GM19023 (cell line): ENCODE results near the gene ZMIZ1.
A peak's percentile ranks its signal among the peaks of the same experiment; 100 is the strongest.

Experiments
- ATAC-seq: cut with Tn5 transposase; IDR thresholded peaks from one replicate; pipeline ENCODE4 v1.9.1; 2021; ENCODE audit warnings: mild to moderate bottlenecking, moderate library complexity; ENCODE audit not compliant: unreplicated experiment

ZMIZ1 gene, protein sequence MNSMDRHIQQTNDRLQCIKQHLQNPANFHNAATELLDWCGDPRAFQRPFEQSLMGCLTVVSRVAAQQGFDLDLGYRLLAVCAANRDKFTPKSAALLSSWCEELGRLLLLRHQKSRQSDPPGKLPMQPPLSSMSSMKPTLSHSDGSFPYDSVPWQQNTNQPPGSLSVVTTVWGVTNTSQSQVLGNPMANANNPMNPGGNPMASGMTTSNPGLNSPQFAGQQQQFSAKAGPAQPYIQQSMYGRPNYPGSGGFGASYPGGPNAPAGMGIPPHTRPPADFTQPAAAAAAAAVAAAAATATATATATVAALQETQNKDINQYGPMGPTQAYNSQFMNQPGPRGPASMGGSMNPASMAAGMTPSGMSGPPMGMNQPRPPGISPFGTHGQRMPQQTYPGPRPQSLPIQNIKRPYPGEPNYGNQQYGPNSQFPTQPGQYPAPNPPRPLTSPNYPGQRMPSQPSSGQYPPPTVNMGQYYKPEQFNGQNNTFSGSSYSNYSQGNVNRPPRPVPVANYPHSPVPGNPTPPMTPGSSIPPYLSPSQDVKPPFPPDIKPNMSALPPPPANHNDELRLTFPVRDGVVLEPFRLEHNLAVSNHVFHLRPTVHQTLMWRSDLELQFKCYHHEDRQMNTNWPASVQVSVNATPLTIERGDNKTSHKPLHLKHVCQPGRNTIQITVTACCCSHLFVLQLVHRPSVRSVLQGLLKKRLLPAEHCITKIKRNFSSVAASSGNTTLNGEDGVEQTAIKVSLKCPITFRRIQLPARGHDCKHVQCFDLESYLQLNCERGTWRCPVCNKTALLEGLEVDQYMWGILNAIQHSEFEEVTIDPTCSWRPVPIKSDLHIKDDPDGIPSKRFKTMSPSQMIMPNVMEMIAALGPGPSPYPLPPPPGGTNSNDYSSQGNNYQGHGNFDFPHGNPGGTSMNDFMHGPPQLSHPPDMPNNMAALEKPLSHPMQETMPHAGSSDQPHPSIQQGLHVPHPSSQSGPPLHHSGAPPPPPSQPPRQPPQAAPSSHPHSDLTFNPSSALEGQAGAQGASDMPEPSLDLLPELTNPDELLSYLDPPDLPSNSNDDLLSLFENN

DNA sequence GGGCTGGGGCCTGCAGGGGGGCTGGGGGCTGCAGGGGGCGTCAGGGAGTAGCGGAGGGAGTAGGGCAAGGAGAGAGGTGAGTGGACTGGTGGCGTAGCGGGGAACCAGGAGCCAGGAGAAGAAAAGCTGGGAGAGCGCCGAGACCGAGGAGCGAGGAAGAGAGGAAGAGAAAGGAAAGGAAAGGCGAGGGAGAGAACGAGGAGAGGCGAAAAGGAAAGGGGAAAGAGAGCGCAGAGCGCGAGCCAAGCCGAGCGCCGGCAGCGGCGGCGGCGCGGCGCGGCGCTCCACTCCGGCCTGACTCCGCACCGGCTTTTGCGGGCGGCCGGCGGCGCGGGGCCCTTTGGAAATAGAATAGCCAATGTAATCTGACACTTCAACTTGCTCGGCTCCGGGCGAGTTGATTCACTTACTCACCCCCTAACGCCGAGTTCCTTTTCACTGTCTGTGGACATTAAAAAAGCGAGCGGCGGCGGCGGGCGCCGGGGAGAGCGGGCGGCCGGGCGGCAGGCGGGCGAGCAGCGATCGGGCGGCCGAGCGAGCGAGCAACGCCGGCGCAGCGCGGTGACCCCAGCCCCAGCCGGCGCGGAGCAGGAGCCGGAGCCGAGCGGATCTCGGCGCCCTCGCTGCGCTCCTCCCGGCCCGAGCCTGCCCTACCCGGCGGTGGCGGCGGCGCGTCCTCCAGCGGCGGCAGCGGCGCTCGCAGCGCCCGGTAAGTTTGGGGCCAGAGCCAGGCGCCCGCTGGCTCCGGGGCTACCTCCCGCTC, at the start of gene ZMIZ1:
Gene ZMIZ1, plus strand, starts transcription at position 405 of the 763 bp plus-strand sequence. CDS start 132,667 bp downstream, outside the sequence.
- ATAC-seq = peak; percentile 64

DNA sequence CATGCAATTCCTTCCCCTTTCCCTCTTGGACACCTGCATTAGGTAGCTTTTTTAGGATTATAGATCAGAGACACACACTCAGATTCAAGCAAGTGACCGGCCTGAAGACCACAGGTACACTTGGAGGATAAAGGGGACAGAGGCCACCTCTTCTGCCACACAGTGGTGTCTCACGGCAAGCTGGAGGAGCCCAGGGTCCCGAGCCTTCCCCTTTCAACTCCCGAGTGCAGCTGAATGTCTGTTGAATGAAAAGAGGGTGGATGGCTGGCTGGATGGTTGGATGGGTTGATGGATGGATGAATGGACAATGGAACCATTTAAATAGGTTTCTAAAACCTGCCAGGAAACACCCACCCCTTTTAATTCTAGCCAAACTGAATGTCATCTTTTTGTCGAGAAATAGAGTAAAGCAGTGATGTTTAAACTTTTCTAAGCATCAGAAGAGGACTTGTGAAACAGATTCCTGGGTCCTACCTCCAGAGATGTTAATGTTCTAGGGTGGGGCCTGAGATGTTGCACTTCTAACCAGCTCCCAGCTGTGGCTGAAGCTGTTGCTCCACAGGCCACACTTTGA, 49.2 kb upstream of the ZMIZ1 start:
- no peak for ATAC-seq

DNA sequence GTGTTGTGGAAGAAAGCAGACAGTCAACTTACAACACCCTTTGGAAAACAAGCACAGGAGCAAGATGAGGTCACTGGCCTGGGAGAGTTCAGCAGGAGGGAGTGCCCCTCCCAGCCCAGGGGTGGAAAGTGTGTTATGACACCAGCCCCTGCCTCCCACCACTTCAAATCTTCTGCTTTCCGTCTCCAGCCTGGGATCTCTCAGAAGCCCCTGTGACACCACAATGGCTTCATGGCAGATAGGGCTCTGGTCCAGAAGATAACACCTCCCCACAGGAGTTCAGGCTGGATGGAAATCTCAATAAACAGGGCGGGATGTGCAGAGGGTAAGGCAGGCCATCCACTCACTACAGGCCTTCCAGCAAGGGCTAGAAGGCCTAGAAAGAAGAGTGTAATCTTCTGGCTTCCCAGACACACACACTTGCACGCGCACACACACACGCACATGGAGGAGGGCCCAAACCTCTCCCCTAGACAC, 48.7 kb upstream of the ZMIZ1 start:
- ATAC-seq = no peak

DNA sequence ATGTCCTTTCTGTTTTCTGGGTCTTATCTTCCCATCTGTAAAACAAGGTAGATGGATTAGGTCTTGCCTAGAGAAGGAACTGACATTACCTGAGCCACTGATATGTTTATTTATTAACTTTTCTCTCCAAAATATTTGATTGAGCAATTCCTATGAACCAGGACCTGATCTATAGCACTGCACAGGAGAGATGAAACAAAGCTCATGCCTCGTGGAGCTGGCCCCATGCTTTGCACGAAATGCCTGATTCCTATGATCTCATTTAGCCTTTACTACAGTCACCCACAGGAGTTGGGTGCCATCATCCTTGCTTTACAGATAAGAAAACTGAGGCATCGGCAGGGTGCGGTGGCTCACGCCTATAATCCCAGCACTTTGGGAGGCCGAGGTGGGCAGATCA, 48.2 kb upstream of the ZMIZ1 start:
- ATAC-seq = no peak

DNA sequence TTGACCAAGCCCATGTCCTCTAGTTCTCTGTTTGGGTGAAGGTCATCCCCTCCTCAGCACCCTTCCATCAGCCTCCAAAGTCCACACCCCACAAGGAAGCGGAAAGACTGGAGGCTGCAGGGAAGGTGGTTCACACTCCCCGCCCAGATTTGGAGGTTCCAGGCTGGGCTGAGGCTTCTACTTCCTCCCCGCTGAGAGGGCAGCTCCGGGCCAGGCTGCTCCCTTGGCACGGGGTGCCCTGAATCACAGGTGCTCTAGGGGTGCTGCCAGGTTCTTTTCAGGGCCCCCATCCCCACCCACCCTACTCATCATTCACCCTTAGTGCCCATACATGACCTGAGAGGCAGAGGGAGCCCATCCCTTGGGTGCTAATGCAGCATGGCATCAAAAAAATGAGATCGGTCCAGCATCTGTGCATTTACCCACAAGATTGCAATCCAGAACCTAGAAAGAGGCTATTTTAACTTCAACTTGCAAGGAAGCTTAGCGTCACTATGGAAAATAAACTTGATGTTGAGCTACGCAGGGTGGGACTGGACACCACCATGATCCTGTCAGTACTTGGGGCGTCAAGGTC, 47.3 kb upstream of the ZMIZ1 start:
- no peak for ATAC-seq

DNA sequence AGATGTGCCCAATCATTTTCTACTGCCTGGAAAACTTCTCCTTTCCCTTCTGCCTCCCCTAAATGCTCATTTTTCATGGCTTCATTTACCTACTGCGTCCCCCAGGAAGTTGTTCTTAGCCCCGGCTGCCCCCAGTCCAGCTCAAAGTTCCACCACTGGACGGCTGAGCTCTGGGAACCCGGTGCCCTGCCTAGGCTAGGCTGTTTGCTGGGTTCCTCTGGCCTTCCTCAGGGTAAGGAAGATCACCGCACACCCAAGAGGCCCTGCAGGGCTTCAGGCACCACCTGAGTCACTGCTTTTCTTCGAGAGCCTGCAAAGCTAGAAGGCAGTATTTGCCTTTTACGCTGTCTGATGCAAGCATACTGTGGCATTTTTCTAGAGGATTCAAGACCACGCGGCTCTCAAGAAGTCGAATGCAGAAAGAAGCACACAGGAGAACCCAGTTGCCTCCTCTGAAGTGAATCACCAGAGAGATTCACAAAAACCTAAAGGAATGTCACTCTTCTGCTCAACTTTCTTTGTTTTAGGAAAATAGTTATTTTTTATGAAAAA, 46.7 kb upstream of the ZMIZ1 start:
- ATAC-seq = no peak

DNA sequence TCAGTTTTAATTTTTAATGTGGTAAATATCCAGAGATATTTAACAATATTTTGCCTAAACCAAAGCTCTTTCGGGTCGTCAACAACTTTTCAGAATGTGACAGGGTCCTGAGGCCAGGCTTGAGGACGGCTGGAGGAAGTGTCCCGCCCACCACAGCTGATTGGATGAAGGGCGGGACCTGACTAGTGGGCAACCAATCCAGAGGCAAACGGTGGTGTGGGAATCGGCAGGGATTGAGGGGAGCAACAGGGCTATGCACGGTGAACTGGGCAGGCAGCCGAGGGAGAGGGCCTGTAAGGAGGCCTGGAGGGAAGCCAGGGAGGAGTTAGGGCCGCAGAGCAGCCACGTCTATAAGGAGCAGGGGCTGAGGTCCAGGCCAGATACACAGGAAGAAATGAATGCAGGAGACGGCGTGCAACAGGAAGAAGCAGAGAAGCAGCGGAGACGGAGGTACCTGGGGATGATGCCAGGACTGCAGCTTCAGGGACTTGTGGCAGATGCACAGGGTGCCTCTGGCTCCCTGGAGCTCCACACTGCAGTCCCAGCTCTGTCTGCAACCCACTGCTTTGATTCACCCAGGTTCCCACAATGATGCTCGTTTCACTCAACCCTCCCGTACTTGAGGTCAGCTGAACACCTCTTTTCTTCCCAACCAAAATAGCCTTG, 46.1 kb upstream of the ZMIZ1 start:
- ATAC-seq = no peak

DNA sequence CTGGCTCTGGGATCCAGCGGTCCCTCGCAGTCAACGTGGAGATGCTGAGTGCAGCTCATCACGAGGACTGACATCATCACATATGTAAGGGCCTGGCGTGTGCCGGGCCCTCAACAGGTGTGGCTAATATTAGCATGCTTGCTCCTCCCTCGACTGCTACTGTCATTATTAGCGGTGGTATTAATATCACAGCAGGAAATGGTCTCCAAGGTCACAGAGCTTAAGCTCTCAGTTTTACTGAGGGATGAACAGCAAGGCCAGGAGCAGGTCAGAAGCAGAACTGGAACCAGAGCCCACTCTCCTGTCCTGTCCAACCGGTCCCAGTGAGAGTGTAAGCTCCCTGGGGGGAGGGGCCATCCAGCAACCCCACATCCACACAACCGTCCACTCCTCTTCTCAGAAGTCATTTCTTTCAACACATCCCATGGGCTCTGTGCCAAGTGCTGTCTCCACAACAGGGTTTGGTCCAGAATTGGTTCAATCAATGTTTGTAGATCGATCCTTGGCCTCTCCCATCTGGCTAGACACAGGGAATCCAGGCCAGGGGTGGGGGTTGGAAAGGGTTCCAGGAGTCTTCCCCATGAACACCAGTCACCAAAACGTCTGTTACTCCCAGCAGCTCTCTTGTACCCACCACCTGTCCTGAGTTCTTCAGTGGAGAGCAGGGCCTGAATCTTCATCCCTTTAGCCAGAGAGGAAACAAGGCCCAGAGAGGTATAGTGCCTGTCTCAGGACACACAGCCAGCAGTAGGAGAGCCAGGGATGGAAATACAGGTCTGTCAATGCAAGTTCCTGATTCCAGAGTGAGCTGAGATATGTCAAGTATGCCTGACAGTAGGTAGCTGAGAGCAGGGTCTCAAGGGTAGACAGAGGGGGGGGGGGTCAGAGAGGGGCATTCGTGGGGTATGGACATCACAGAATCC, 45.3 kb upstream of the ZMIZ1 start:
- no peak for ATAC-seq

DNA sequence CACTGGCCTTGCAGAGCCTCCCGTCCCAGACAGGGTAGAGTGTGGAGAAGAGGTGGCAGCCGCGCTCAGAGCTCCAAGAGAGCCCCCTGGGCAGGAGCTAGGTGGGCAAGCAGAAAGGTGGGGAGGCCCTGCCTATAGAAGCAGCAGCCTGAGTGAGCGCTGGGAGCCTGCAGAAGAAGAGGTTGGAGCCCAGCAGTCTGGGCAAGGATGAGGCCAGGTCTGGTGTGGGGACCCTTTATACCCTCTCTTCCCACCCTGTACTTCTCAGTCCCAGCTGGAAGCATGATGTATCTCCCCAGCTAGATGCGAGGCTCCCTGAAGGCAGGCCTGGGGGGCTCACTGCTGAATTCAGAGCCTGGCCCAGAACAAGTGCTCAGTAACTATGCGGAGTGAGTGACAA, 44.5 kb upstream of the ZMIZ1 start:
- ATAC-seq = no peak

DNA sequence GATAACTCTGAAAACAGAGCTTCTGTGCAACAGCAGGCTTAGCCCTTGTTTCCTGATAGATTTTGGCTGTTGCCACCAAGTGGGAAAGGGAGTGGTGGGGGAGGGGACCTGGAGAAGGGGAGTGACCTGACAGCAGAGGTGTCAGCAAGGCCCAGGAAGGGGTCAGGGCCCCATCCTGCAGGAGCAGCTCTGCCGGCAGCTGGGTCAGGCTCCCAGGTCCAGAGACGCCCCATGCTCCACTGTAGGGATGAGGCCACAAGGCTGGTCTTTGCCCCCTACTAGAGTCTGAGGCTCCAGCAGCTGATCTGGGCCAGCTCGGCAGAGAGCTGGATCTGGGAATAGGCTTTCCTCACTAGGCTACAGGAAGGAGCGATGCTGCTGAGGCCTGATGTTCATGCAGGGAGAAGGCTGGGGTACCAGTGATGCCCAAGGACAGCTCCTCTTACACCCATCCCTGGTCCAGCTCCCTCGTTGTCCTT, 44.0 kb upstream of the ZMIZ1 start:
- no peak for ATAC-seq

DNA sequence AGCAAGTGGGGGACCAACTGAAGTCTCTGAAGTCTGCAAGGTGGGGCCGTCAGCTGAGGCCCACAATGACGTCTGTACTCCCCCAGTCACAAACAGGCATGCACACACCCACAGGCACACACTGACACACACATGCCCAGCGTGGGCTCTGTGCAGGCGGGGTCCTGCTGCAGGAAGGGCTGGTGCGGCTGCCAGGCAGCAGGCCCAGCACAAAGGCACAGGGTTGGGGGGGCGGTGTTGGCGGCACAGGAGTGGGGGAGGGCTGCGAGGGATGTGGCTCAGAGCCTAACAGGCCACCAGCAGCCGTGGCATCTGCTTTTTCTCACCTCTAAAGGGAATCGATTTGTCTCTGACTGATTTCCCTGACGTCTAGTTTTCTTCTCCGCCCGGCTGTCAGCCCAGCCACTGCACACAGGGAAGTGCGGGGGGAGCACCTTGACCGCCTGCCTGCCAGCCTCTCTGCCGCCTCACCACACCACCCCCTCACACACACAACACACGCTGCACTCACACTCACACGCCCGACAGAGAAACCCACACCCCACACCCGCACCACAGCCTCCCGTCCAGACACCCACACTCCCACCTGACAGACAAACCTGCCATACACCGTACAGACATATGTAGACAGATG, 43.5 kb upstream of the ZMIZ1 start:
- ATAC-seq = no peak

DNA sequence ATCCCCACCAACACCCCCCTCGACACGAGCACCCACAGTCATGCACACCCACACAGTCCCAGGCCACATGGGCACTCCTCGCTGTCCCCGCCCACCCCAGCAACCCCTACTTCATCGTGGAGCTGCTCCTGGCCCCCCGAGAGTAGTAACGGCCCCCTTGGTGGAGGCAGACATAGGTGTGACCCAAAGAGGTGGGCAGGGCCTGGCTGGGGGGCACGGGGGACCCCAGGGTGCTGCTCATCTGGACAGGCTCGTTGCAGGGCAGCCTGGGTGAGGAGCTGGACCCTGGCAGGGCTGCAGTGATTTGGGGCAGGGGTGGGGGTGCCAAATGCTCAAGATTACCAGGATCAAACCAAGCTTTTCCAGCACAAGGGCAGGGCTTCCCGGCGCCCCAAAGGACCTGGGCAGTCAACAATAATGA, 42.4 kb upstream of the ZMIZ1 start:
- no peak for ATAC-seq

DNA sequence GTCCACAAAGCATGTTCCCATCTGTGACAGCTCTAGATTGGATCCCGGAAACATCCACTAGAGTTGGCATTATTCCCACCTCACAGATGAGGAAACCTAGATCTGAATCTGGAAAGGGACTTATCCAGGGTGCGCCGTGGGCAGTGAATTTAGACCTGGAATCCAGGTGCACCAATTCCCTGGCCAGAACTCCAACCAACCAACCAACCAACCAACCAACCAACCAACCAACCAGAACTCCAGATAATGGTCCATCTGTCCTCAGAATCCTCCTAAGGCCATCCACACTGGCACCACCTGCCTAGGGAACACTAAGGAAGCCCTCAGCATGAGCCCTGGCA, 42.0 kb upstream of the ZMIZ1 start:
- no peak for ATAC-seq

DNA sequence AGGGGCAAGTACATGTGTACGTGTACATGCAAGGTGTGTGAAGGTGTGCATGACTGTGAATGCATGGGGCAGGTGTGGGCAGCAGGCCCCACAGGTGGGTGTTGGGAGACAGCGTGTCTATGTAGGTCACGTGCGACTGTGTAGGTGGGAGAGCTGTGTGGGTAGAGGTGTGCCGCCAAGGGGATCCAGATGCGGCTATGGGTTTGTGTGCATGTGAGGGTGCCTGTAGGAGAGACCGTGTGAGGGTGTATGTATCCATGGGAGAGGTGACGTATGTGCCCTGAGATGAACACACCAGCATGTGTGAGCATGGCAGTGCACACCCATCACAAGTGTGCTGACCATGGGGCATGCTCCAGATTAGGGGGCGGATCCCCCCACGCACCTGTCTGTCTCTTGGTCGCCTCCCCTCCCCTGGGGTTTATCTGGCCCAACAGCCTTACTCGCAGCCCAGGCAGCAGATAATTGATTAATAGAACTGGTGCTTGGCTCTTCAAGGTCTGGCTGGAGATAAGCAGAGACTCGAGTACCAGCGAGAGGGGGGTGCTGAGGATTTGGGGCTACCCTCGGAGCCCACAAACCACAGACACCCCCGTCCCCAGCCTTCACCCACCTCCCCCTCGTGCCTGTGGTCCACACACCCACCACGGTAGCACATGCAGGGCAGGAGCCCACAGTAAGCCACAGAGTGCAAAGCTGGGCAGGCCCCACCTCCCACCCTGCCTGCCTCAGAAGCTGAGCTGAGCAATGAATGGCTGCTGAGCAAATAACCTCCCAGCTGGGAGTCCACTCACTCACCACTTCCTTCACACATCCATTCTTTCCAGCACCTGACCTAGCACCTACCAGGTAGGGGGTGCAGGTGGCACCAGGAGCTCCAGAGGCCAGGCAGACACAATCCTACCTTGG, 41.4 kb upstream of the ZMIZ1 start:
- no peak for ATAC-seq

DNA sequence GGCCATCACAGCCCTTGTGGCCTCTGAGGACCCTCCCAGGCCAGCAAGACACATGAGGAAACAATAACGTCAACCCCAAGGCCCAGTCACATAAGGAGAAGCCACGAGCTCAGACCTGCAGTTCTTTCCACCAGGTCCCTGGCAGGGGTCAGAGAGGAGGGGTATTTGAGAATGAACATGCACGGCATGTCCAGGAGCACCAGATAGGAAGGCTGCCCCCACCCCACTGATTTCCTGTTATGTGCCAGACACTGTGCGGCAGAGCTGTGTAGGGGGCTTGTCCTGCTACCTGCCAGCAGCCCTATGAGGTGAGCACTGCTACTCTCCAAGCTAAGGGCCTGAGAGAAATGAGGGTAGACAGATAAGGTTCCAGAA, 40.7 kb upstream of the ZMIZ1 start:
- no peak for ATAC-seq

DNA sequence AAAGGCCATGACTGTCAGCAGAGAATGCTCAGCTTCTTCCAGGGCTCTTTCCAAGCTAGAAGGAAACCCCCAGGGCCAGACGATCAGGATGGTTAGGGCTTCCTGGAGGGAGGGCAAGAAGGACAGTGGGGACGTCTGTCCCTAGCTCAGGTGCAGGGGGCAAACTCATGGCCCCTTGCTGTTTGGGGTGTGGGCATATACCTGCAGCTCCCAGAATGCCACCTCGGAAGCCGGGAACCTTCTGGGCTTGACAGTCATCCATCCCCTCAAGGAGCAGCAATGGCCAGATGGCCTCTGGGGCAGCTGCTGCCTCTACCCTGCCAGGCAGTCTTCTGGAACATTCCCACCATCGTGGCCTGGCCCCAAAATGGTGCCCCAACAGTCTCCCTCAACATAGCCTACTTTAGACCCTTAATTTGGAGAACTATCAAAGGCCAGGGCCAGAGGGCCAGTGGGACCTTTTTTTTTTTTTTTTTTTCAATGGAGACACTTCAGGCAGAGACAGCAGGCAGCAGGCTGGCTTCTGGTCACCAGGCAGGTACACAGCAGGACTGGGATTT, 40.2 kb upstream of the ZMIZ1 start:
- no peak for ATAC-seq
